Measurements from ENCODE around the gene ARHGEF40.

The ARHGEF40 gene

GRCh38 chr14:21089271-21089670, 19.2 kb downstream of the ARHGEF40 start:
- no peak overlapping the region for H3K4me3 Mint-ChIP-seq

GRCh38 chr14:21089877-21090193, 19.7 kb downstream of the ARHGEF40 start:
- H3K27me3 Mint-ChIP-seq, result no peaks in the 10 kb centered on the region
- peaks cover 88% of the 10 kb centered on the region for H3K36me3 Mint-ChIP-seq (ENCODE audit: low read depth)
- no peaks in the 10 kb centered on the region for H3K9me3 Mint-ChIP-seq
- intact Hi-C loops (cut with micrococcal nuclease), result loop anchor here (2.0 kb wide), 1 partner anchor 15 kb away; no protein-coding TSS in a partner anchor
- no peak overlapping the region for H3K4me3 Mint-ChIP-seq
- no peak overlapping the region for H3K27ac Mint-ChIP-seq
- peaks cover 73% of the 10 kb centered on the region for H3K4me1 Mint-ChIP-seq (ENCODE audit: low read depth)

More at GRCh38 chr14:21089271-21089670, 19.2 kb downstream of the ARHGEF40 start:
- peaks cover 76% of the 10 kb centered on the region for H3K4me1 Mint-ChIP-seq (ENCODE audit: low read depth)
- peak overlapping the region; percentile 24 for H3K27ac Mint-ChIP-seq
- H3K27me3 Mint-ChIP-seq, result no peaks in the 10 kb centered on the region
- peaks cover 93% of the 10 kb centered on the region for H3K36me3 Mint-ChIP-seq (ENCODE audit: low read depth)
- no peaks in the 10 kb centered on the region for H3K9me3 Mint-ChIP-seq
- intact Hi-C loops (cut with micrococcal nuclease), result no loop called here

- H3K27ac Mint-ChIP-seq, result peak overlapping the region; percentile 2
- no peaks in the 10 kb centered on the region for H3K9me3 Mint-ChIP-seq
- H3K36me3 Mint-ChIP-seq (ENCODE audit: low read depth), result peaks cover 82% of the 10 kb centered on the region
- no peak overlapping the region for H3K4me3 Mint-ChIP-seq
- peaks cover 68% of the 10 kb centered on the region for H3K4me1 Mint-ChIP-seq (ENCODE audit: low read depth)
- intact Hi-C loops (cut with micrococcal nuclease), result loop anchor here (2.0 kb wide), 1 partner anchor 14 kb away; no protein-coding TSS in a partner anchor
- no peaks in the 10 kb centered on the region for H3K27me3 Mint-ChIP-seq
Observed at GRCh38 chr14:21090194-21090939, 20.3 kb downstream of the ARHGEF40 start.

GRCh38 chr14:21090940-21091663, 21.0 kb downstream of the ARHGEF40 start:
- Mint-ChIP-seq H3K4me3 (no peak overlapping the region), H3K27me3 (no peaks in the 10 kb centered on the region), H3K4me1 (ENCODE audit: low read depth) (peaks cover 61% of the 10 kb centered on the region), H3K27ac (peak overlapping the region; percentile 17), H3K9me3 (no peaks in the 10 kb centered on the region), H3K36me3 (ENCODE audit: low read depth) (peaks cover 75% of the 10 kb centered on the region)
- intact Hi-C loops (cut with micrococcal nuclease), result loop anchor here (2.0 kb wide), 1 partner anchor 14 kb away; no protein-coding TSS in a partner anchor

GRCh38 chr14:21091821-21092272, 21.7 kb downstream of the ARHGEF40 start:
- Mint-ChIP-seq H3K27me3 (no peaks in the 10 kb centered on the region), H3K4me1 (ENCODE audit: low read depth) (peaks cover 60% of the 10 kb centered on the region), H3K27ac (peak overlapping the region; percentile 17), H3K9me3 (no peaks in the 10 kb centered on the region), H3K36me3 (ENCODE audit: low read depth) (peaks cover 68% of the 10 kb centered on the region), H3K4me3 (no peak overlapping the region)
- intact Hi-C loops (cut with micrococcal nuclease), result loop anchor here (1.0 to 2.0 kb wide), 2 partner anchors 13 to 24 kb away; no protein-coding TSS in a partner anchor

- Mint-ChIP-seq H3K27me3 (no peaks in the 10 kb centered on the region), H3K9me3 (no peaks in the 10 kb centered on the region), H3K4me1 (ENCODE audit: low read depth) (peaks cover 60% of the 10 kb centered on the region), H3K36me3 (ENCODE audit: low read depth) (peaks cover 62% of the 10 kb centered on the region), H3K27ac (no peak overlapping the region), H3K4me3 (no peak overlapping the region)
- intact Hi-C loops (cut with micrococcal nuclease), result loop anchor here (1.0 kb wide), 1 partner anchor 24 kb away; no protein-coding TSS in a partner anchor
Observed at GRCh38 chr14:21092273-21093011, 22.3 kb downstream of the ARHGEF40 start.

GRCh38 chr14:21093018-21093417, 22.9 kb downstream of the ARHGEF40 start:
- Mint-ChIP-seq H3K27me3 (no peaks in the 10 kb centered on the region), H3K4me3 (no peak overlapping the region), H3K36me3 (ENCODE audit: low read depth) (peaks cover 56% of the 10 kb centered on the region), H3K27ac (no peak overlapping the region), H3K4me1 (ENCODE audit: low read depth) (peaks cover 58% of the 10 kb centered on the region), H3K9me3 (no peaks in the 10 kb centered on the region)
- intact Hi-C loops (cut with micrococcal nuclease), result no loop called here

GRCh38 chr14:21093769-21094681, 23.9 kb downstream of the ARHGEF40 start:
- intact Hi-C loops (cut with micrococcal nuclease), result no loop called here
- H3K4me1 Mint-ChIP-seq (ENCODE audit: low read depth), result peaks cover 55% of the 10 kb centered on the region
- H3K27me3 Mint-ChIP-seq, result no peaks in the 10 kb centered on the region
- no peak overlapping the region for H3K27ac Mint-ChIP-seq
- H3K4me3 Mint-ChIP-seq, result no peak overlapping the region
- peaks cover 46% of the 10 kb centered on the region for H3K36me3 Mint-ChIP-seq (ENCODE audit: low read depth)
- H3K9me3 Mint-ChIP-seq, result no peaks in the 10 kb centered on the region

- Mint-ChIP-seq H3K4me1 (ENCODE audit: low read depth) (peaks cover 57% of the 10 kb centered on the region), H3K27me3 (no peaks in the 10 kb centered on the region), H3K4me3 (no peak overlapping the region), H3K9me3 (no peaks in the 10 kb centered on the region), H3K27ac (no peak overlapping the region), H3K36me3 (ENCODE audit: low read depth) (peaks cover 30% of the 10 kb centered on the region)
- intact Hi-C loops (cut with micrococcal nuclease), result loop anchor here (2.0 kb wide), 1 partner anchor 81 kb away; no protein-coding TSS in a partner anchor
Observed at GRCh38 chr14:21095430-21096205, 25.5 kb downstream of the ARHGEF40 start.

- Mint-ChIP-seq H3K27ac (no peak overlapping the region), H3K9me3 (no peaks in the 10 kb centered on the region), H3K27me3 (no peaks in the 10 kb centered on the region), H3K4me1 (ENCODE audit: low read depth) (peaks cover 56% of the 10 kb centered on the region), H3K4me3 (no peak overlapping the region), H3K36me3 (ENCODE audit: low read depth) (peaks cover 22% of the 10 kb centered on the region)
- intact Hi-C loops (cut with micrococcal nuclease), result loop anchor here (2.0 kb wide), 1 partner anchor 82 kb away; no protein-coding TSS in a partner anchor
Observed at GRCh38 chr14:21096438-21096837, 26.3 kb downstream of the ARHGEF40 start.

GRCh38 chr14:21096978-21097635, 27.0 kb downstream of the ARHGEF40 start:
- H3K27me3 Mint-ChIP-seq, result no peaks in the 10 kb centered on the region
- H3K9me3 Mint-ChIP-seq, result no peaks in the 10 kb centered on the region
- H3K27ac Mint-ChIP-seq, result peak overlapping the region; percentile 54
- peak overlapping the region; percentile 68 for H3K4me3 Mint-ChIP-seq
- intact Hi-C loops (cut with micrococcal nuclease), result loop anchor here (2.0 kb wide), 1 partner anchor 82 kb away; no protein-coding TSS in a partner anchor
- H3K4me1 Mint-ChIP-seq (ENCODE audit: low read depth), result peaks cover 54% of the 10 kb centered on the region
- peaks cover 15% of the 10 kb centered on the region for H3K36me3 Mint-ChIP-seq (ENCODE audit: low read depth)

- intact Hi-C loops (cut with micrococcal nuclease), result loop anchor here (2.0 kb wide), 1 partner anchor 83 kb away; no protein-coding TSS in a partner anchor
- H3K4me3 Mint-ChIP-seq, result peak overlapping the region; percentile 68
- no peaks in the 10 kb centered on the region for H3K9me3 Mint-ChIP-seq
- H3K36me3 Mint-ChIP-seq (ENCODE audit: low read depth), result peaks cover 10% of the 10 kb centered on the region
- peaks cover 55% of the 10 kb centered on the region for H3K4me1 Mint-ChIP-seq (ENCODE audit: low read depth)
- peak overlapping the region; percentile 54 for H3K27ac Mint-ChIP-seq
- no peaks in the 10 kb centered on the region for H3K27me3 Mint-ChIP-seq
Observed at GRCh38 chr14:21097636-21098075, 27.6 kb downstream of the ARHGEF40 start.

Measured in dendritic cell treated with granulocyte-macrophage colony-stimulating factor and Interleukin-4, amounts not matched to agents 40 ng/mL and 50 ng/mL, for 4 days (primary cell).